GM12878 (cell line): ENCODE measurements around the gene KIF2C. TPM values are rescaled to one million over a fixed set of nuclear protein-coding genes. Genes with fewer than 3 reads are reported as not detected.

Experiments
- NR2F1 ChIP-seq: fragments of 450-650 bp; conservative IDR thresholded peaks from 2 replicates; pipeline ENCODE4 v1.6.1; 2017; ENCODE audit warnings: mild to moderate bottlenecking
- SKIL ChIP-seq: fragments of 450-650 bp; IDR thresholded peaks from 2 replicates; pipeline ENCODE4 v1.6.1; 2017; ENCODE audit warnings: mild to moderate bottlenecking, low read depth, inconsistent platforms; ENCODE audit not compliant: poor library complexity, severe bottlenecking
- SREBF1 ChIP-seq: IDR thresholded peaks from 2 replicates; pipeline ENCODE4 v1.6.1; 2012; ENCODE audit warnings: mild to moderate bottlenecking, low read length
- TARDBP ChIP-seq: IDR thresholded peaks from 2 replicates; pipeline ENCODE4 v1.6.1; 2016; ENCODE audit warnings: borderline replicate concordance
- polyA plus RNA-seq, 11 experiments: library from polyadenylated mRNA; depleted of rRNA in 4 of 11; unstranded in 6 of 11; stranded (reverse) in 5 of 11; fragments of >200 nt; fragmentation: Nextera tagmentation in 4 of 11; fragmentation: Illumina TruSeq in 1 of 11; extraction: Ambion mirVana in 4 of 11; extraction: Trizol in 1 of 11; gene quantifications; 1 replicate in 1 of 11; 2 replicates in 10 of 11; pipeline versions ENCODE4 v1.2.1 to v1.2.3, GENCODE V29; 2011 to 2016; ENCODE audit warnings: inconsistent platforms in 2 of 11, missing spikeins in 2 of 11, low read depth in 1 of 11
- total RNA-seq, 4 experiments: library from RNA; depleted of rRNA in 3 of 4; stranded (reverse); fragments of >200 nt in 3 of 4; fragmentation: Illumina TruSeq in 1 of 4; extraction: Trizol in 1 of 4; gene quantifications; 2 replicates each; pipeline versions ENCODE4 v1.2.1 to v1.2.3, GENCODE V29; 2013 to 2021
- TF ChIP-seq, protein P1 (sequence below): fragments of 450-650 bp; IDR thresholded peaks from 2 replicates; pipeline ENCODE4 v1.6.1; 2016; ENCODE audit warnings: mild to moderate bottlenecking, moderate library complexity, borderline replicate concordance
- TF ChIP-seq, protein P2 (sequence below): fragments of 150-350 bp; IDR thresholded peaks from 2 replicates; pipeline ENCODE4 v1.6.1; 2016; ENCODE audit warnings: low read depth, low read length

Gene KIF2C
- total and polyA plus RNA-seq, 10 of the 15 experiments (the other 5 are each of a cell fraction or from before 2014, with no cell fraction given) = 42.3 to 104 (median 83.8) TPM

GRCh38 chr1:44701141-44701573 lies 38.5 kb upstream of the KIF2C start (continued):
- TF ChIP-seq SKIL (no peak), SREBF1 (no peak), TARDBP (no peak), NR2F1 (no peak)
- TF ChIP-seq, protein P1, sequence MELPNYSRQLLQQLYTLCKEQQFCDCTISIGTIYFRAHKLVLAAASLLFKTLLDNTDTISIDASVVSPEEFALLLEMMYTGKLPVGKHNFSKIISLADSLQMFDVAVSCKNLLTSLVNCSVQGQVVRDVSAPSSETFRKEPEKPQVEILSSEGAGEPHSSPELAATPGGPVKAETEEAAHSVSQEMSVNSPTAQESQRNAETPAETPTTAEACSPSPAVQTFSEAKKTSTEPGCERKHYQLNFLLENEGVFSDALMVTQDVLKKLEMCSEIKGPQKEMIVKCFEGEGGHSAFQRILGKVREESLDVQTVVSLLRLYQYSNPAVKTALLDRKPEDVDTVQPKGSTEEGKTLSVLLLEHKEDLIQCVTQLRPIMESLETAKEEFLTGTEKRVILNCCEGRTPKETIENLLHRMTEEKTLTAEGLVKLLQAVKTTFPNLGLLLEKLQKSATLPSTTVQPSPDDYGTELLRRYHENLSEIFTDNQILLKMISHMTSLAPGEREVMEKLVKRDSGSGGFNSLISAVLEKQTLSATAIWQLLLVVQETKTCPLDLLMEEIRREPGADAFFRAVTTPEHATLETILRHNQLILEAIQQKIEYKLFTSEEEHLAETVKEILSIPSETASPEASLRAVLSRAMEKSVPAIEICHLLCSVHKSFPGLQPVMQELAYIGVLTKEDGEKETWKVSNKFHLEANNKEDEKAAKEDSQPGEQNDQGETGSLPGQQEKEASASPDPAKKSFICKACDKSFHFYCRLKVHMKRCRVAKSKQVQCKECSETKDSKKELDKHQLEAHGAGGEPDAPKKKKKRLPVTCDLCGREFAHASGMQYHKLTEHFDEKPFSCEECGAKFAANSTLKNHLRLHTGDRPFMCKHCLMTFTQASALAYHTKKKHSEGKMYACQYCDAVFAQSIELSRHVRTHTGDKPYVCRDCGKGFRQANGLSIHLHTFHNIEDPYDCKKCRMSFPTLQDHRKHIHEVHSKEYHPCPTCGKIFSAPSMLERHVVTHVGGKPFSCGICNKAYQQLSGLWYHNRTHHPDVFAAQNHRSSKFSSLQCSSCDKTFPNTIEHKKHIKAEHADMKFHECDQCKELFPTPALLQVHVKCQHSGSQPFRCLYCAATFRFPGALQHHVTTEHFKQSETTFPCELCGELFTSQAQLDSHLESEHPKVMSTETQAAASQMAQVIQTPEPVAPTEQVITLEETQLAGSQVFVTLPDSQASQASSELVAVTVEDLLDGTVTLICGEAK = no peak
- TF ChIP-seq, protein P2, sequence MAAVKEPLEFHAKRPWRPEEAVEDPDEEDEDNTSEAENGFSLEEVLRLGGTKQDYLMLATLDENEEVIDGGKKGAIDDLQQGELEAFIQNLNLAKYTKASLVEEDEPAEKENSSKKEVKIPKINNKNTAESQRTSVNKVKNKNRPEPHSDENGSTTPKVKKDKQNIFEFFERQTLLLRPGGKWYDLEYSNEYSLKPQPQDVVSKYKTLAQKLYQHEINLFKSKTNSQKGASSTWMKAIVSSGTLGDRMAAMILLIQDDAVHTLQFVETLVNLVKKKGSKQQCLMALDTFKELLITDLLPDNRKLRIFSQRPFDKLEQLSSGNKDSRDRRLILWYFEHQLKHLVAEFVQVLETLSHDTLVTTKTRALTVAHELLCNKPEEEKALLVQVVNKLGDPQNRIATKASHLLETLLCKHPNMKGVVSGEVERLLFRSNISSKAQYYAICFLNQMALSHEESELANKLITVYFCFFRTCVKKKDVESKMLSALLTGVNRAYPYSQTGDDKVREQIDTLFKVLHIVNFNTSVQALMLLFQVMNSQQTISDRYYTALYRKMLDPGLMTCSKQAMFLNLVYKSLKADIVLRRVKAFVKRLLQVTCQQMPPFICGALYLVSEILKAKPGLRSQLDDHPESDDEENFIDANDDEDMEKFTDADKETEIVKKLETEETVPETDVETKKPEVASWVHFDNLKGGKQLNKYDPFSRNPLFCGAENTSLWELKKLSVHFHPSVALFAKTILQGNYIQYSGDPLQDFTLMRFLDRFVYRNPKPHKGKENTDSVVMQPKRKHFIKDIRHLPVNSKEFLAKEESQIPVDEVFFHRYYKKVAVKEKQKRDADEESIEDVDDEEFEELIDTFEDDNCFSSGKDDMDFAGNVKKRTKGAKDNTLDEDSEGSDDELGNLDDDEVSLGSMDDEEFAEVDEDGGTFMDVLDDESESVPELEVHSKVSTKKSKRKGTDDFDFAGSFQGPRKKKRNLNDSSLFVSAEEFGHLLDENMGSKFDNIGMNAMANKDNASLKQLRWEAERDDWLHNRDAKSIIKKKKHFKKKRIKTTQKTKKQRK = no peak
